HepG2 (cell line): Measurements from ENCODE around the gene CTNND1. TPM values are rescaled to one million over a fixed set of nuclear protein-coding genes. Genes with fewer than 3 reads are reported as not detected.

ENCODE experiments used
- AHDC1 ChIP-seq: sonication (generic); formaldehyde crosslinking; IDR thresholded peaks from 2 replicates; pipeline ENCODE4 v1.5.1; 2020; ENCODE audit warnings: mild to moderate bottlenecking, missing genetic modification reagents, borderline replicate concordance
- ATRX ChIP-seq: sonication (generic); formaldehyde crosslinking; IDR thresholded peaks from 2 replicates; pipeline ENCODE4 v1.4.0; 2020; ENCODE audit warnings: missing genetic modification reagents, borderline replicate concordance
- CSRNP2 ChIP-seq: sonication (generic); formaldehyde crosslinking; conservative IDR thresholded peaks from 2 replicates; pipeline ENCODE4 v1.8.0; 2022; ENCODE audit warnings: low read depth, missing genetic modification reagents
- HIVEP1 ChIP-seq: sonication (generic); formaldehyde crosslinking; IDR thresholded peaks from 2 replicates; pipeline ENCODE4 v1.4.0; 2020; ENCODE audit warnings: mild to moderate bottlenecking, missing genetic modification reagents
- MXD4 ChIP-seq: IDR thresholded peaks from 2 replicates; pipeline ENCODE4 v1.6.1; 2016; ENCODE audit warnings: mild to moderate bottlenecking, missing biosample characterization, missing genetic modification reagents
- POGZ ChIP-seq: sonication (generic); formaldehyde crosslinking; IDR thresholded peaks from 2 replicates; pipeline ENCODE4 v1.4.0; 2020; ENCODE audit warnings: mild to moderate bottlenecking, missing genetic modification reagents
- ZHX1 ChIP-seq: sonication (generic); formaldehyde crosslinking; IDR thresholded peaks from 2 replicates; pipeline ENCODE4 v1.8.1; 2022; ENCODE audit warnings: low read depth, mild to moderate bottlenecking, missing genetic modification reagents
- ZNF556 ChIP-seq: sonication (generic); formaldehyde crosslinking; IDR thresholded peaks from 2 replicates; pipeline ENCODE4 v1.4.0; 2020; ENCODE audit warnings: mild to moderate bottlenecking, missing genetic modification reagents, borderline replicate concordance
- ZNF605 ChIP-seq: sonication (generic); formaldehyde crosslinking; IDR thresholded peaks from 2 replicates; pipeline ENCODE4 v1.8.0; 2022; ENCODE audit warnings: mild to moderate bottlenecking, missing genetic modification reagents
- ZNF614 ChIP-seq: IDR thresholded peaks from 2 replicates; pipeline ENCODE4 v1.6.1; 2018; ENCODE audit warnings: missing biosample characterization, missing genetic modification reagents, inconsistent platforms, borderline replicate concordance
- ZNF768 ChIP-seq: sonication (generic); formaldehyde crosslinking; IDR thresholded peaks from 2 replicates; pipeline ENCODE4 v1.4.0; 2020; ENCODE audit warnings: missing genetic modification reagents
- polyA plus RNA-seq, 8 experiments: library from polyadenylated mRNA; depleted of rRNA in 3 of 8; stranded (reverse) in 7 of 8; unstranded in 1 of 8; fragments of >200 nt; fragmentation: Illumina TruSeq in 4 of 8; extraction: Trizol in 4 of 8; gene quantifications; 2 replicates each; pipeline versions ENCODE4 v1.2.1 to v1.2.3, GENCODE V29; 2011 to 2016; ENCODE audit warnings: low read depth in 4 of 8, missing spikeins in 1 of 8, mixed read lengths in 1 of 8; ENCODE audit not compliant: insufficient read depth in 1 of 8
- total RNA-seq, 5 experiments: library from RNA; depleted of rRNA; stranded (reverse); fragments of >200 nt; fragmentation: Illumina TruSeq; extraction: Trizol; gene quantifications; 2 replicates each; pipeline ENCODE4 v1.2.3, GENCODE V29; 2016; ENCODE audit warnings: low read depth in 1 of 5
- TF ChIP-seq, protein P1 (sequence below): sonication (generic); formaldehyde crosslinking; IDR thresholded peaks from 2 replicates; pipeline ENCODE4 v1.5.0; 2020; ENCODE audit warnings: missing genetic modification reagents, mild to moderate bottlenecking, borderline replicate concordance
- TF ChIP-seq, protein P2 (sequence below): sonication (generic); formaldehyde crosslinking; IDR thresholded peaks from 2 replicates; pipeline ENCODE4 v1.4.0; 2020; ENCODE audit warnings: missing genetic modification reagents
- TF ChIP-seq, protein P3 (sequence below): sonication (generic); formaldehyde crosslinking; IDR thresholded peaks from 2 replicates; pipeline ENCODE4 v1.4.0; 2020; ENCODE audit warnings: missing genetic modification reagents, low read depth, mild to moderate bottlenecking, borderline replicate concordance

CTNND1 gene
- total and polyA plus RNA-seq, 2 of the 13 experiments (the other 11 are each of a cell fraction or from before 2014, with no cell fraction given), result 117 to 128 TPM

GRCh38 chr11:57761301-57762234, at the start of gene CTNND1 (continued):
- TF ChIP-seq, protein P1, sequence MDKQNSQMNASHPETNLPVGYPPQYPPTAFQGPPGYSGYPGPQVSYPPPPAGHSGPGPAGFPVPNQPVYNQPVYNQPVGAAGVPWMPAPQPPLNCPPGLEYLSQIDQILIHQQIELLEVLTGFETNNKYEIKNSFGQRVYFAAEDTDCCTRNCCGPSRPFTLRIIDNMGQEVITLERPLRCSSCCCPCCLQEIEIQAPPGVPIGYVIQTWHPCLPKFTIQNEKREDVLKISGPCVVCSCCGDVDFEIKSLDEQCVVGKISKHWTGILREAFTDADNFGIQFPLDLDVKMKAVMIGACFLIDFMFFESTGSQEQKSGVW (CRISPR knock-in tag), result no peak
- TF ChIP-seq CSRNP2 (CRISPR knock-in tag), result no peak
- TF ChIP-seq ZNF556, result peak; percentile 60; the same call in 1 of the 2 replicates
- no peak for TF ChIP-seq ATRX (CRISPR knock-in tag)
- TF ChIP-seq, protein P2, sequence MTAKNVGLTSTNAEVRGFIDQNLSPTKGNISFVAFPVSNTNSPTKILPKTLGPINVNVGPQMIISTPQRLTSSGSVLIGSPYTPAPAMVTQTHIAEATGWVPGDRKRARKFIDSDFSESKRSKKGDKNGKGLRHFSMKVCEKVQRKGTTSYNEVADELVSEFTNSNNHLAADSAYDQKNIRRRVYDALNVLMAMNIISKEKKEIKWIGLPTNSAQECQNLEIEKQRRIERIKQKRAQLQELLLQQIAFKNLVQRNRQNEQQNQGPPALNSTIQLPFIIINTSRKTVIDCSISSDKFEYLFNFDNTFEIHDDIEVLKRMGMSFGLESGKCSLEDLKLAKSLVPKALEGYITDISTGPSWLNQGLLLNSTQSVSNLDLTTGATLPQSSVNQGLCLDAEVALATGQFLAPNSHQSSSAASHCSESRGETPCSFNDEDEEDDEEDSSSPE (CRISPR knock-in tag), result peak; percentile 45; the same call in 1 of the 2 replicates
- TF ChIP-seq, protein P3, sequence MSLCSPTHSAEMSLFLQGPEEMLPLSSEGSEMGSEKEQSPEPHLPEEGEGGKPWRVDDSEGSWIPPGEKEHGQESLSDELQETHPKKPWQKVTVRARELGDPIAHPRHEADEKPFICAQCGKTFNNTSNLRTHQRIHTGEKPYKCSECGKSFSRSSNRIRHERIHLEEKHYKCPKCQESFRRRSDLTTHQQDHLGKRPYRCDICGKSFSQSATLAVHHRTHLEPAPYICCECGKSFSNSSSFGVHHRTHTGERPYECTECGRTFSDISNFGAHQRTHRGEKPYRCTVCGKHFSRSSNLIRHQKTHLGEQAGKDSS (CRISPR knock-in tag), result no peak
- no peak for TF ChIP-seq ZHX1 (CRISPR knock-in tag)
- no peak for TF ChIP-seq HIVEP1 (CRISPR knock-in tag)
- TF ChIP-seq ZNF605 (CRISPR knock-in tag), result no peak
- peak; percentile 23; the same call in 1 of the 2 replicates for TF ChIP-seq POGZ (CRISPR knock-in tag)
- TF ChIP-seq ZNF614 (CRISPR knock-in tag), result peak; percentile 76; the same call in 1 of the 2 replicates
- no peak for TF ChIP-seq AHDC1 (CRISPR knock-in tag)
- 0 out of 2 replicates have a peak, but pooled peaks have one; percentile 31 for TF ChIP-seq MXD4 (CRISPR knock-in tag)
- no peak for TF ChIP-seq ZNF768
